HG03432 (cell line): ENCODE results near the gene TLE1.
A peak's percentile ranks its signal among the peaks of the same experiment; 100 is the strongest.

Source experiments
- ATAC-seq: cut with Tn5 transposase; IDR thresholded peaks from one replicate; pipeline ENCODE4 v1.9.1; 2021; ENCODE audit warnings: mild to moderate bottlenecking, moderate library complexity; ENCODE audit not compliant: unreplicated experiment

The TLE1 gene

DNA sequence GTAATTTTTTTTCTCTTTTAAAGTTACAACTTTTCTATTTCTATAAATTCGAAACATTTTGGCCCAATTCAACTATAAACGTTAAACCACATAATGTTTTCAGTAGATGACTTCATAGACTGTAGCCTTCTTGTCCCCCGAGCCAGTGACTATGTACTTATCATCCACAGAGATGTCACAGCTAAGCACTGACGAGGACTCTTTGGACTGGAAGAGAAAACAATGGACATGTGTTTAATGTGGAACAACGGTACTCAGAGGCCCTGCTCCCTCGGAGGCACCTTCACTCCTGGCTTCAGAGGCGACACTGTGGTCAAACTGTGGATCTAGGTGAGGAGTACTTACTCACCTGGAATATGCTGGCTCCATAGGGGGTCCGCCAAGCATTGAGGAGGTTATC is 105.2 kb downstream of the TLE1 start:
- no peak for ATAC-seq

DNA sequence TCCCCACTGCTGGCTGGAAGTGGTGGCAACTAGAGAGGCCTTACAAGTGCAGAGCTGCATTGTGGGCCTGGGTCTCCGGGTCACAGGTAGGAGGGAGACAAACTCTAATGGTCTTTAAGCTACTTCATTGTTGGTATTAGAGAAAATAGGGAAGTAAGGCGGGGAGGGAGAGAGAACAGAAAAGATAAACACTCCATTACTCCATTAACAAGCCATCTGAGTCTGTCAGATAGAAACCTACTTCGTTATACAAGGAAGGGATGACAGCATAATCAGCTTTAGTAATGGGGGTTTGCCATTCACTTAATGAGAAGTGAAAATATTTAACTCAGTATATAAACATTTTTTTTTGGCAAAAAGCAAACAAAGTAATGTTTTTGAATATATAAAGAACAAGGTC is 107.4 kb downstream of the TLE1 start:
- ATAC-seq: no peak

DNA sequence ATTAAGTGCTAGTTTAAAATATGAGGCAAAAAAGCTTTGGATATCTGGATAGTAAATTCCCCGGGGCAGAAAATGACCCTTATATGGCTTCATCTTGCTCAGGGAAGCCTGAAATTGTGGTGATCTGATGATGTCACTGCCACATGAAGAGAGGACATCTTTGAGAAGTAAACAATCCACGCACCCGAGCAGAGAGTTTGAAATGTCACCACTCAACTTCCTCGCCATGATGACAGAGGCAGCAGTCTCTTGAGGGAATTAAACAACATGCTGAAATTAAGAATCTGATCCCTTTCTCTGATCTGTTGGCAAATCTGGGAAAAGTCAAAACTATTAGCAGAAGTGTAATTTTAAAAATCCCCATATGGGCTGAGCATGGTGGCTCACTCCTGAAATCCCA is 110.0 kb downstream of the TLE1 start:
- ATAC-seq: no peak

DNA sequence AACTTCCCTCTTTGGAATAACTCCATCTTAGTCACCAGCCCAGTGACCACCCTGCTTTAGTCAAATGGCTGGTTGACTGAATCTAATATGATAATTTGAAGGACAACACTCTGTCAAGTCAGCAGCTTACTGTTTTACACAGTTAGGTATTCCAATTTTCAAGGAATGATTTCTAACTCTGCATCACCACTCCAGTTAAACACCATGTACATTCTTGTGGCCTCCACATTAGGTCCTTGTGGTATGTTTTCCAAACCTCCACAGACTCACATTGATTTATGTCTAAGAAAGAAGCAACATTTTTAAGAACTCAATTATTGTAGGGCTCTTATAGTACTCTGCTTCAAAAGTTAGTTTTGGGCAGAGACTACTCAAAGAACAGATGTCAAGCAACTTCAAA is 110.7 kb downstream of the TLE1 start:
- ATAC-seq: no peak

DNA sequence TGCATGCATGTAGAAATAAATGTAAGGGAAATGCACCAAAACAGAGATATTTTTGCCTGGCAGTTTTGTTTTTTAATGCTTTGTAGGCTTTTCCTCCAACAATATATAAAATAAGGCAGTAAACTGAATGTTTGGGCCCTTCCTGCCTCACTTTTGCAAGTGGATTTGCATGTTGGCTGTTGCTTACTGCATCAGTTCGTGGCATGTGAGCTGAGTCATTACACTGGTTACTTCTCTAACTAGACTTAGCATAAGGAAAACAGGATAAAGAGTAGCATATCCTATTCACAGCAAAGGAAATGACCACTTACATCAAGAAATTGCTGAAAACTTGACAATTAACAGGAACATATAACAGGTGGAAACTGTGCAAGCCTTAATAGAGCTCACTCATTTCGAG is 113.4 kb downstream of the TLE1 start:
- no peak for ATAC-seq

DNA sequence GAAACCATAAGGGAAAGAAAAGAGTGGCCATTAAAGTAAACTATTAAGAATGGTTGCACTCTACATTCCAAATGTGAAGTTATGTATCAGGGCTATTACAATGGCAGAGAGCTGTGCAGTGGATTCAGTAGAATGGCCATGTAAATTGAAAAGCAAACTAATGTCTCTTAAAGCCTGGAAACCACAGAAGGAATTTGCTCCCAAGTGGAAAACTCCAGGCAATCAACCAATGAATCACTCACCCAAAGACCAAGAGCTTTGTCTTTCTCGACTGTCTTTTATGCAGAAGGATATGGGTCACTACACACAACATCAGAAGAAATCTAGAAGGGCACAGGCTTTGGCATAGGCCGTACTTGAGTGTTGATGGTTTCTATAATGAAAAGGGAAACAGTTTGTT is 114.9 kb downstream of the TLE1 start:
- ATAC-seq: no peak

DNA sequence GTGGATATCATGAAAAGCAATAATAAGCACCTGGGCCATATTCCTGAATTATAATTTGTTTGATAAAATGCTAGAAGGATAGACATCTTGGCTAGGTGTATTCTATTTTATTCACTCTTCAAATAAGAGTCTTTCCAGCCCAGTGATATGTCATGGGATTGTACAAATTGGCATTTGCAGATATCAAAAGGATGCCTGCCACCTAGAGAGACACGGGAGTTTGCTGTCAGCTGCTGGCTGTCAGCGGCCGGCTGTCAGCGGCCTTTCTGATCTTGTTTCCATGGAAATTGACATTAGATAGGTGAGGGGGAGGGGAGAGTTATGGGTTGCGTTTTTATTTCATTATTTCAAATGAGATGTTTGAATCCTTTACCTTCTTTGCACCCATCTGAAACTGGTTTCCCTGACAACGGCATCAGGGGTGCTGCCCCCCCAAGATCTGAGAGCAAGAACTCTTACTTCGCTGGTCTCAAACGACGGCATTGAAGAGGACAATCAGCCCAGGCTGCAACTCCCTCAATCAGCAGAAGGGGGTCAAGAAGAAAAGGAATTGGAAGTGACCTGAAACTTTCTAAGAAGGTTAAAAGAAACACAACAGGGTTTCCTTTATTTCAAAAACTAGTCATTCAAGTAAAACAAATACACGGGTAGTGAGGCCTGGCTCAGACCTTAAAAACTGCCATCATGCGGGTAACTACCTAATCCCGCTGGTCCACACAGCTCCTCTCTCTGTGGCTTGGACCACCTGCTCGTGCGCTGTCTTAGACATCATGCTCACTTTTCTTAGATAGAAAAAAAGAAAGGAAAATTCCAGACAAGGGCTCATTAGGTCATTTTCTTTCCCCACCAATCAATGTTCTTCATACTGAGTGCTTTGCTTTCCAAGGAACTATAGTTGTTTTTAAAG is 115.7 kb downstream of the TLE1 start:
- ATAC-seq: no peak

DNA sequence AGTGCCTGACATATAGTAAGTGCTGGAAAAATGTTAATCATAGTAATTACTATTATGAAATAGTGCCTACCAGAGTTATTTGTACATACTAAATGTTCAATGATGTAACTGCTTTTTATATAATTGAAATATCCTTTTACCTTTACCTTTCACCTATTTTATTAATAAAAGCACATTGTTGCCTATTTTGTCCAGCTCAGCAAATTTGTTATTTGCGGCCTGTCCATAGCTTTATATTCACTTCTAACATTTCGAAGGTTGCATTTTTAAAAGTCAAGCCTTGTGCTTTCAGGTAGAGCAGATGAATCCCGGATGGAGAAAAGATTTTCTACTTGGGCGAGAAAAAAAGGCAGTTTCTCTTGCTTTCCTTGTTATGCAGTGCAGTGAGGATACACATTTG is 119.3 kb downstream of the TLE1 start:
- no peak for ATAC-seq

DNA sequence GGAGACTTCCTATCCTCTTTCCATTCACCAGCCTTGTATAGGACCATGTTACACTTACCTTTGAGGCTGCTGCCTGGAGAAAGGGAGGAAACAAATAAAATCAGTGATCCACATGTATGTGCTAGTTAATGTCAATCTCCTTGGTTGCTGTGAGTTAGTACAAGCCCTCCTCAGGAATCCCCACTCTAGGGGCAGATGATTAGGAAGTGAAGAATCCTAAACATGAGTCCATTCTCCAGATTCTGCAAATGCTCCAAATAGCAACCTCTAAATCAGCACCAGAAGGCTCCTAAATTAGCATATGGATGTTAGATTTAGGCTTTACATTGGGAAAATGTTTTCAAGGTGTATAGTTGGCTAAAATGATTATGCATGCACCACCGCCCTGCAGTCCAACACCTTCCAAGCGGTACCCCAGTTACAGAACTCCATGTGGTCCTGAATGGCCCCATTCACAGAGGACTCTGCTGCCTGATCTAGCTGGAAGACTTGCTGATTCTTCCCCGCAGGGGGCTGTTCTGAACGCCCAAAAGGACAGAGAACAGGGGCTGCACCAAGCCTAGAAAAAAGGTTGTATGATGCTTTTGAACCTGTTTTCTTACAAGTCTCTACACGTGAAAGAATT is 123.2 kb downstream of the TLE1 start:
- no peak for ATAC-seq

DNA sequence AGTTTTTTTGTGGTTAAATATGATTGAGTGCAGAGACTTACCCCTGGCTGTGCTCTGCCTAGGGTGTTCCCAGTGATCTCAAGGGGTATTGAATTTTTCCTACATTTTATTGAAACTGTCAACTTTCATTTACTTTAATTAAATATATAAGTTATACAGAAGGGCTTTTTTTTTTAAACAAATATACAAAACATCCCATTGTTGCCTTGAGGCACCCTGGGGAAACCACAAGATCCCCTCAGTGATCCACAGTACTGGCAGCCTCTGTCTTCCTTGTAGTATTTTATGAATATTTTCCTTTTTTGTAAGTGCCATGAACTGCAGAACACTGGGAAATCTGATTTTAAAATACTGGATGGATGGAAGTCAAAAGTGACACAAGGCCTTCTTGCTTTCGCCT is 123.7 kb downstream of the TLE1 start:
- ATAC-seq: no peak

DNA sequence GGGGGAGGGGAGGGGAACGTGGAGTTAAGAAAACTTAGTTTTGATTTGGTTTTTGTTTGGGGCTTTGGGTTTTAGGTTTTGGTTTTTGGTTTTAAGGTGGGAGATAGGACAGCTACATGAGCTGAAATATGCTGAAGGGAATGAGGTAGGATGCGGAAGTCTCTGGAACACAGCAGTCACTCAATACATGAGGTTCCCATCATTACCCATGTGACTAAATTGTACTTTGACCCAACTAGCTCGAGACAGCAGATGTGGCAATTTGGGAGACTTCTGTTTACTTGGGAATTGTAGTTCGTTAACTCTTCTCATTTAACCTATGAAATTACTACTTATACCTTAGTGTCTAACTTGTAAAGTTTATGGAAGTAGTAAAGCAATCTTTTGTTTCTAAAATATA is 124.2 kb downstream of the TLE1 start:
- ATAC-seq: no peak

DNA sequence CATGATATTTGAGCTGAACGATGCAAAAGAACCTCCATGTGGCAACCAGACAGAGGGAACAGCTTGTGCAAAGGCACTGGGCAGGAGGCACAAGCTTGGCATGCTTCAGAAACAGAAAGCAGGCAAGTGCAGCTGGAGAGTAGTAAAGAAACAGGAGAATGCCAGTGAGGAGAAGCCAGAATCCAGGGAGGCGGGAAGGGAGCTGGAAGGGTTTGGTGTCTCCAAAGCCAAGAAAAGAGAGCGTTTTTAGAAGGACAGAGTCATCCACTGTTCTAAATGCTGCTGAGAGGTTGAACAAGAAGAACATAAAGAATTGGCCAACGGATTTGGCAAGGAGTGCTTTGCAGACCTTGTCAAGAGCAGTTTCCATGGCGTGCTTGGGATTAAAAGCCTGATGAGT is 124.7 kb downstream of the TLE1 start:
- ATAC-seq: no peak

DNA sequence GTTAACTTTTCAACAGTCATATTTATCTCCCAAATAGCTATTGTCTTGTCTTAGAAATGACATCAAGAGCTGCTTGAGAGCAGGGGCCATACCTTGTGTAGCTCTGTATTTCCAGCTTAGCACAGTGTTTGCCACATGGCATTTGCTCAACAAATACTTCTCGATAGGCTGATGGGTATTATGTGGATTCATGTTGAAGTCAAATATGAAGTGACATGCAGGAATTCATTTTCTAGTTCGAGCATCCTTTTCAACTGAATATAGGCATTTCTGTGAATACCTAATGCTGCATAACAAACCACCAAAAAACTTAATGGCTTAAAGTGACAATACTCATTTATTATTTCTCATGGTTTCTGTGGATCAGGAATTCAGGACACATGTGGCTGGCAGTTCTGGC is 125.6 kb downstream of the TLE1 start:
- no peak for ATAC-seq

DNA sequence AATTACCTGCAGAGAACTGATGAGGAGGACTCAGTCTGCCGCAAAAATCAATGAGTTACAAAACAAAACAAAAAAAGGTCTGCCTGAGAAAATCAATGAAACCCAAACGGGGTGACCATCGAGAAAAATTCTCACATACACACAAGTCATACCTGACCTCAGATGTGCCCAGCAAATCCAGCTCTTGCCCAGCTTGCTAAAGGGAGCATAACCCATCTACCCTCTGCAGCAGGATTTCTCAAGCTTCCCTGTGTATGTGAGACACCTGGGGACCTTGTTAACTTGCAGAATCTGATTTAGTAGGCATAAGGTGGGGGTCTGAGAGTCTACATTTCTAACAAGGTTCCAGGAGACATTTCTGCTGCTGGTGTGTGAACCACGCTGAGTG is 126.3 kb downstream of the TLE1 start:
- ATAC-seq: no peak

DNA sequence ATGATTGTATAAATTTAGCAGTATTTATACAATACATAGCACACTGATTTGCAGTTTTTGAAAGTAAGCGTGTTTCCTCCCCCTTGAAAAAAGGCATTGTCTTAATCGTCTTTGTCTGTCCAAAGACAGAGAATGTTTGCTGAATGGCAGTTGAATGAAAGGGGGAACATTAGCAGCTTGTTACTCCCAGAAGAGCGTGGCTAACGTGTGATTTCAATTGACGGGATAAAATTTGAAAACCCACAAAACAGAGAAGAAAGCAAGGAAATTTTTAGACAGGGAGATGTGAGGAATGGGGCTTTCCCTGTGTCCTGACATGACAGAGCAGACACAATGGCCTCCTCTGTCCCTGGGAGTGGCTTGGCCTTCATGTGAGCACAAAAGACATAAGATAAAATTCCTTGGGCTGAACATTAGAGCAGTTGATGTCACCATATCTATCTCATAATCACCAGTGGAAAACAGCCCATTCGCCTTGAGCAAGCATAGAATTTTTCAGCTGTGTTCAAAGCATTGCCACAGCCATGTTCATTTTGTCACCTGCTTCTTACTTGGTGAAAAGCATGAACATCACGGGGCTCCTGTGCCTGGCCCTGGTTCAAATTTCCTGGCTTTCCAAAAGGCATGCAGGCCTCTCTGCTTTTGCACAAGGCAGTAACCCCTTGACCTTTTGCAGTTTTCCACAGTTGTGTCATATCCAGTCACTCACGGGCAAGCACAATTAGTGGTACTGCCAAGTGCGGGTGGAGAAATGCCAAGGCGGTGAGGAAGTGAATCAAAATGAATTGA is 126.9 kb downstream of the TLE1 start:
- no peak for ATAC-seq

DNA sequence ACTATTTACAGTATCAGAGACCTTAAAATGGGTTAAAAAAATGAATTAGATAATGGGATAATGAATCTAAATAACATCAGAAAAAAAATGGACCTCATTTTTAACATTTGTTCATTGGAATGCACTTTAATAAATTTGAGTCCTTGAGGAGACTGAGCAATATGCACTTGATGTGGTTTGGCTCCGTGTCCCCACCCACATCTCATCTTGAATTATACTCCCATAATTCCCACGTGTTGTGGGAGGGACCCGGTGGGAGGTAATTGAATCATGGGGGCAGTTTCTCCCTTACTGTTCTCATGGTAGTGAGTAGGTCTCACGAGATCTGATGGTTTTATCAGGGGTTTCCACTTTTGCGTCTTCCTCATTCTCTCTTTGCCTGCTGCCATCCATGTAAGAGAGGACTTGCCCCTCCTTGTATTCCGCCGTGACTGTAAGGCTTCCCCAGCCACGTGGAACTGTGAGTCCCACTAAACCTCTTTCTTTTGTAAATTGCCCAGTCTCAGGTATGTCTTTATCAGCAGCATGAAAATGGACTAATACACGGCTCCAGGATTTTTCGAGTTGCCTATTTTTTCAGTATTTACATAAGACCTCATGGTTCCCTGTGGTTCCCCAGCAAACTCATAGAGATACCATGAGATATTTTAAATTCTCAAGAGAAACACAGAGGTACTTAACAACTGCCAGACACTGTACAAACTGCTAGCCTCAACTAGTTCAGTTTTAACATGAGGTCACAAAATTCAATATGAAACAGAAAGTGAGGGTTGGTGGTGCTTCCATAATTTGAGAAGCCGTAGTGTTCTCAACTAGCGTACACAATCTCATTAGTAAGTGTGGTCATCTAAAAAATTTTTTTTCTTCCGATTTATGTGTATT is 128.3 kb downstream of the TLE1 start:
- peak; percentile 68 for ATAC-seq

DNA sequence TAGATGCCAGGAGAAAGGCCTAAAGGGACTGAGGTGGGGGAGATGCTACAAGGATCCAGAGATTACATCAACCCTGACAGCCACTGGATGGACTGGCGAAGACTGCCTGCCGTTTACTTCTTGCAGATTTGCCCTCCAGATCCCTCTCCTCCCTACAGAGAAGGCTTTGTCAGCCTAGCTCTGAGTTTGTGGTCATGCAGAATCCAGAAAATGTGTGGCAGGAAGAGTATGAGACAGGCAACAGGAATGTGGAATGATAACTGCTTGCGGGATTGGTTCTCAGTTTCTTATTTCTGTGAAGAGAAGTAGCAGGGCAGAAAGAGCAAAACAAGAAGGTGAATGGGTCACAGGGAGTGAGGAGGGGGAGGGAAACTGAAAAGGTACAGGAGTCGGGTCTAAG is 129.6 kb downstream of the TLE1 start:
- ATAC-seq: no peak

DNA sequence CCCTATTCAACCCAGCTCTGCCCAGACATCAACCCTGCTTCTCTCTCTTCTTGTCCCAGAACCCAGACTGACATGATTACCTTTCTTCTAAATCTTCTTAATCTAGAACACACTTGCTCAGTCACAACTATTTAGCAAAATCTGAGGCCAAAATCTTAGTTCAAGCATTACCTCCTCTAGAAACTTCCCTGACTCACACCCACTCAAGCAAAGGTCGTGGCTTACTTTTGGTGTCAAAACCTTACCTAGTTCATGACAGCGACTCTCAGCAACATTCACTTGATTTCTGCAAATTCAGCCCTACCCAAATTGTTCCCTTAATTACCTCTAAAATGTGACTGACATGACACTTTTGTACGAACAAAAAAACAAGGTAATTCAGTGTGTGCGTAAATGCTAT is 130.2 kb downstream of the TLE1 start:
- ATAC-seq: no peak

DNA sequence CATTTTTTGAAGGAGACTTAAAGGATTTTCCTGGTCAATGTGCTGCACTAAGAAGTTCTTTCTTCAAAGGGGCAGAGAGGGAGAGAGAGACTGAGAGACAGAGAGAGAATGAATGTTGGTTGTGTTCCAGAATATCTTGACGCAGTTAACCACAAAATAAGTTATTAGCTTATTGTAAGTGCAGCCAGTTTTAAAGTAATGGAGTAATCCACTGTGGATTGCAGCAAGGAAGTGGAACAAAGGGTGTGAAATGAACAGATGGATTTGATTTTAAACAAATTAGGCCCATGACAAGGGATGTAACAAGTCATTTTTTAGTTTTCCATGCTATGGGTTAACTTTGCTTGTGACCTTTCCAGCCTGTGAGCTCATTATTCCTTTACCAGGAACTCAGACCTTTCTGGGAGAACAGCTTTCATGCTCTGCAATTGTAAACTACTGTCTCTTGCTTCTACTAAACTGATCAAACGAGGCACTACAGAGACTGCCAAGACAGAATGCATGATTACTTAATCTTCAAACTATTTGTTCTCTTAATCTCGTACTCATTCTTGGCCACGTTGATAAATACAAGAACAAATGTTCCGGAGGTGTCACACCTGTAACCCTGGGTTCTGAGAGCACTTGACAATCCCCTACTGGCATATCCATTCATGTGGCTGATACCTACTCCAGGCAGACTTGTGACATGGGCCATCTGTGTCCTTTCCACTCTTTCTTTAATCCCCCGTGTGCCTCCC is 131.1 kb downstream of the TLE1 start:
- ATAC-seq: no peak

DNA sequence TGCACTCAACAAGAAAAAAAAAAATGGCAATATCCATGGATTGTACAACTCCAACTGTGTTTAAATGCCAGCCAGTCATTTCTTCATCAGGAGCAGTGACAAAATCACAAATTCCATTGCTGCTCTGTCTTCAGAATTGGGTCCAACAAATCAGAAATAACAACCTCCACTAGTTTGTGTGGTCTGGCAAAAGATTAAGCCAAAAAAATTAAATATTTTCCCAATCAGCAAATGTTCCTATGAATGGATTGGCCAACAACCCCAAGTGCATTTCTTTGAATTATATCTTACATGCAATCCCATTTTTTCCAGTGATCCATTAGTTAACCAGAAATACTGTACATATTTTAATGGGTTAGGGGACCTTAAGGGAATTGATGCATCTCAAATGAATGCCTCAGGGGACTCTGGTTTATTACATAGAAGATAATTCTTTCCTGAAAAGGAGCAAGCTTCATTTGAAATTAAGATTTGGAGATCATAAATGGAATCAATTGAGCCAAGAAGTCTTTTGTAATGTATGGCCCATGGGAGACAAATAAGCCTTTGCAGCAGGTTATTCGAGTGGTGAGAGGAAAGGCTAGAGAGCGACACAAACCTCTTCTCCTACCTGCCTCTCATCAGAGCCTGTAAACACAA is 131.8 kb downstream of the TLE1 start:
- no peak for ATAC-seq
